ENCODE measurements around the gene LSM2.

DNA sequence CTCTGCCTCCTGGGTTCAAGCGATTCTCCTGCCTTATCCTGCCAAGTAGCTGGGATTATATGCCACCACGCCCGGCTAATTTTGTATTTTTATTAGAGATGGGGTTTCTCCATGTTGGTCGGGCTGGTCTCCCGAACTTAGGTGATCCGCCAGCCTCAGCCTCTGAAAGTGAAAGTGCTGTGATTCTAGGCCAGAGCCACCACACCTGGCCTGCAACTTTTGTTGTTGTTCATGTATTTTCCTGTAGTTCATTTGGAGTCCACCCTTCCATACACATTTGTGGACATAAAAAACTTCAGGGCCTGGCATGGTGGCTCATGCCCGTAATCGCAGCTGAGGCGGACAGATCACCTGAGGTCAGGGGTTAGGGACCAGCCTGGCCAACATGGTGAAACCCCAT lies 35.3 kb upstream of the LSM2 start:
- TF ChIP-seq, protein P1, sequence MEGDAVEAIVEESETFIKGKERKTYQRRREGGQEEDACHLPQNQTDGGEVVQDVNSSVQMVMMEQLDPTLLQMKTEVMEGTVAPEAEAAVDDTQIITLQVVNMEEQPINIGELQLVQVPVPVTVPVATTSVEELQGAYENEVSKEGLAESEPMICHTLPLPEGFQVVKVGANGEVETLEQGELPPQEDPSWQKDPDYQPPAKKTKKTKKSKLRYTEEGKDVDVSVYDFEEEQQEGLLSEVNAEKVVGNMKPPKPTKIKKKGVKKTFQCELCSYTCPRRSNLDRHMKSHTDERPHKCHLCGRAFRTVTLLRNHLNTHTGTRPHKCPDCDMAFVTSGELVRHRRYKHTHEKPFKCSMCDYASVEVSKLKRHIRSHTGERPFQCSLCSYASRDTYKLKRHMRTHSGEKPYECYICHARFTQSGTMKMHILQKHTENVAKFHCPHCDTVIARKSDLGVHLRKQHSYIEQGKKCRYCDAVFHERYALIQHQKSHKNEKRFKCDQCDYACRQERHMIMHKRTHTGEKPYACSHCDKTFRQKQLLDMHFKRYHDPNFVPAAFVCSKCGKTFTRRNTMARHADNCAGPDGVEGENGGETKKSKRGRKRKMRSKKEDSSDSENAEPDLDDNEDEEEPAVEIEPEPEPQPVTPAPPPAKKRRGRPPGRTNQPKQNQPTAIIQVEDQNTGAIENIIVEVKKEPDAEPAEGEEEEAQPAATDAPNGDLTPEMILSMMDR (IDR thresholded peaks at IDR 0.05): no peak
- no peak for TF ChIP-seq POLR2A (IDR thresholded peaks at IDR 0.05)
